ENCODE measurements around the gene PITX3.

GRCh38 chr10:102275343-102275742 is 34.0 kb upstream of the PITX3 start:
- TF ChIP-seq GATA2 (IDR thresholded peaks at IDR 0.05; ENCODE audit: low read depth, low read length) (no peak), GATA3 (IDR thresholded peaks at IDR 0.05; ENCODE audit: low read depth, low read length) (no peak)

Measured in SH-SY5Y (cell line).